ENCODE measurements around the gene BSPRY. TPM values are rescaled to one million over a fixed set of nuclear protein-coding genes. Genes with fewer than 3 reads are reported as not detected.

Gene BSPRY
- total and polyA plus RNA-seq, 2 of the 13 experiments (the other 11 are each of a cell fraction or from before 2014, with no cell fraction given): 0.09 to 0.26 TPM

DNA sequence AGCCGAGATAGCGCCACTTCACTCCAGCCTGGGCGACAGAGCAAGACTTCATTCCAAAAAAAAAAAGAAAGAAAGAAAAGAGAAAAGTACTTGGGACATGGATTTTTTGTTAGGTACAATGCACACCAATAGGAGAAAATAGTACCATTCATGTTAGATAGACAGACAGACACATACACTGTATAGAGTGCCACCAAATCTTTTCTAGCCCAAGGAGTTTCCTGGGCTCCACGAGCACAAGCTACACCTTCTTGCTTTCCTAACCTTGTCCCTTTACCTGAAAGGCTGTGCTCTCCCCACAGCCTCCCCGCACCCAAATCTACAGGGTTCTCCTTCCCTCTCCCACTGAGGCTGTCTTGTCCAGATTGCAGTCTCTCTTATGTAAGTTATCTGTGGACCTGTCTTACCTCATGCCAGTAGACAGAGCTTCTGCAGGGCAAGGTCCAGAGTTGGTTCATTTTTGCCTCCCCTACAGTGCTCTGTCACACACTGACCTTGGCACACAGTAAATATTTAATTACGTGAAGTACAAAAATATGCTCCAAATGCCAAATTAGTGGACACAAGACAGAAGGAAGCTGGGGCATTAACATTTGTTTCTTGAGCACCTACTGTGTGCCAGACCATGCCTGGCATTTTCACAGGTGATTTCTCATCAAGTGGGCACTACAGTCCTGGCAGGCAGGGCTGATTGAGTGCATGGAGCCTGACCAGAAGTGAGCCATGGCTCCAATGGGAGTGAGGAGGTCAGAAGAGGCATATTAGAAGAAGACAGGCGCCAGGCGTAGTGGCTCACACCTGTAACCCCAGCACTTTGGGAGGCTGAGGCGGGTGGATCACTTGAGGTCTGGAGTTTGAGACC is 45.9 kb downstream of the BSPRY start (continued):
- TF ChIP-seq RAD21 (CRISPR knock-in tag; IDR thresholded peaks at IDR 0.05) (no peak), EHMT2 (IDR thresholded peaks at IDR 0.05; ENCODE audit: borderline replicate concordance, low read depth, low read length) (no peak), GFI1 (CRISPR knock-in tag; IDR thresholded peaks at IDR 0.05; ENCODE audit: borderline replicate concordance) (peak; percentile 74; the same call in 1 of the 2 replicates), MEIS1 (CRISPR knock-in tag; IDR thresholded peaks at IDR 0.05; ENCODE audit: borderline replicate concordance) (peak; percentile 76; the same call in 1 of the 2 replicates), ZKSCAN1 (IDR thresholded peaks at IDR 0.05; ENCODE audit: low read length) (peak; percentile 99), ZNF44 (CRISPR knock-in tag; IDR thresholded peaks at IDR 0.05) (no peak), BCL6 (CRISPR knock-in tag; IDR thresholded peaks at IDR 0.05) (peak; percentile 80), ZEB1 (IDR thresholded peaks at IDR 0.05; ENCODE audit: insufficient replicate concordance, low read depth) (no peak), ZNF546 (CRISPR knock-in tag; conservative IDR thresholded peaks at IDR 0.05) (no peak), SP140L (CRISPR knock-in tag; IDR thresholded peaks at IDR 0.05; ENCODE audit: borderline replicate concordance) (no peak), ZNF558 (CRISPR knock-in tag; IDR thresholded peaks at IDR 0.05; ENCODE audit: borderline replicate concordance) (peak; percentile 72; the same call in 1 of the 2 replicates), CEBPG (CRISPR knock-in tag; IDR thresholded peaks at IDR 0.05) (peak; percentile 87), SAP130 (CRISPR knock-in tag; IDR thresholded peaks at IDR 0.05; ENCODE audit: low read depth) (peak; percentile 91), ATF1 (CRISPR knock-in tag; IDR thresholded peaks at IDR 0.05) (0 out of 2 replicates have a peak, but pooled peaks have one; percentile 35), ZSCAN22 (CRISPR knock-in tag; IDR thresholded peaks at IDR 0.05) (no peak), SMAD3 (CRISPR knock-in tag; IDR thresholded peaks at IDR 0.05) (no peak), CAMTA2 (CRISPR knock-in tag; IDR thresholded peaks at IDR 0.05; ENCODE audit: borderline replicate concordance) (no peak), RBM39 (IDR thresholded peaks at IDR 0.05; ENCODE audit: low read depth, low read length, poor library complexity, severe bottlenecking) (no peak), ZNF781 (CRISPR knock-in tag; IDR thresholded peaks at IDR 0.05; ENCODE audit: borderline replicate concordance, not compliant biosample characterization) (peak; percentile 24), ZNF607 (CRISPR knock-in tag; IDR thresholded peaks at IDR 0.05; ENCODE audit: borderline replicate concordance) (no peak)
- TF ChIP-seq, protein P1, sequence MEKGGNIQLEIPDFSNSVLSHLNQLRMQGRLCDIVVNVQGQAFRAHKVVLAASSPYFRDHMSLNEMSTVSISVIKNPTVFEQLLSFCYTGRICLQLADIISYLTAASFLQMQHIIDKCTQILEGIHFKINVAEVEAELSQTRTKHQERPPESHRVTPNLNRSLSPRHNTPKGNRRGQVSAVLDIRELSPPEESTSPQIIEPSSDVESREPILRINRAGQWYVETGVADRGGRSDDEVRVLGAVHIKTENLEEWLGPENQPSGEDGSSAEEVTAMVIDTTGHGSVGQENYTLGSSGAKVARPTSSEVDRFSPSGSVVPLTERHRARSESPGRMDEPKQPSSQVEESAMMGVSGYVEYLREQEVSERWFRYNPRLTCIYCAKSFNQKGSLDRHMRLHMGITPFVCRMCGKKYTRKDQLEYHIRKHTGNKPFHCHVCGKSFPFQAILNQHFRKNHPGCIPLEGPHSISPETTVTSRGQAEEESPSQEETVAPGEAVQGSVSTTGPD (CRISPR knock-in tag; IDR thresholded peaks at IDR 0.05): no peak
- TF ChIP-seq, protein P2, sequence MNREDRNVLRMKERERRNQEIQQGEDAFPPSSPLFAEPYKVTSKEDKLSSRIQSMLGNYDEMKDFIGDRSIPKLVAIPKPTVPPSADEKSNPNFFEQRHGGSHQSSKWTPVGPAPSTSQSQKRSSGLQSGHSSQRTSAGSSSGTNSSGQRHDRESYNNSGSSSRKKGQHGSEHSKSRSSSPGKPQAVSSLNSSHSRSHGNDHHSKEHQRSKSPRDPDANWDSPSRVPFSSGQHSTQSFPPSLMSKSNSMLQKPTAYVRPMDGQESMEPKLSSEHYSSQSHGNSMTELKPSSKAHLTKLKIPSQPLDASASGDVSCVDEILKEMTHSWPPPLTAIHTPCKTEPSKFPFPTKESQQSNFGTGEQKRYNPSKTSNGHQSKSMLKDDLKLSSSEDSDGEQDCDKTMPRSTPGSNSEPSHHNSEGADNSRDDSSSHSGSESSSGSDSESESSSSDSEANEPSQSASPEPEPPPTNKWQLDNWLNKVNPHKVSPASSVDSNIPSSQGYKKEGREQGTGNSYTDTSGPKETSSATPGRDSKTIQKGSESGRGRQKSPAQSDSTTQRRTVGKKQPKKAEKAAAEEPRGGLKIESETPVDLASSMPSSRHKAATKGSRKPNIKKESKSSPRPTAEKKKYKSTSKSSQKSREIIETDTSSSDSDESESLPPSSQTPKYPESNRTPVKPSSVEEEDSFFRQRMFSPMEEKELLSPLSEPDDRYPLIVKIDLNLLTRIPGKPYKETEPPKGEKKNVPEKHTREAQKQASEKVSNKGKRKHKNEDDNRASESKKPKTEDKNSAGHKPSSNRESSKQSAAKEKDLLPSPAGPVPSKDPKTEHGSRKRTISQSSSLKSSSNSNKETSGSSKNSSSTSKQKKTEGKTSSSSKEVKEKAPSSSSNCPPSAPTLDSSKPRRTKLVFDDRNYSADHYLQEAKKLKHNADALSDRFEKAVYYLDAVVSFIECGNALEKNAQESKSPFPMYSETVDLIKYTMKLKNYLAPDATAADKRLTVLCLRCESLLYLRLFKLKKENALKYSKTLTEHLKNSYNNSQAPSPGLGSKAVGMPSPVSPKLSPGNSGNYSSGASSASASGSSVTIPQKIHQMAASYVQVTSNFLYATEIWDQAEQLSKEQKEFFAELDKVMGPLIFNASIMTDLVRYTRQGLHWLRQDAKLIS (CRISPR knock-in tag; IDR thresholded peaks at IDR 0.05): no peak
- TF ChIP-seq, protein P3, sequence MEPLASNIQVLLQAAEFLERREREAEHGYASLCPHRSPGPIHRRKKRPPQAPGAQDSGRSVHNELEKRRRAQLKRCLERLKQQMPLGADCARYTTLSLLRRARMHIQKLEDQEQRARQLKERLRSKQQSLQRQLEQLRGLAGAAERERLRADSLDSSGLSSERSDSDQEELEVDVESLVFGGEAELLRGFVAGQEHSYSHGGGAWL (CRISPR knock-in tag; IDR thresholded peaks at IDR 0.05): no peak
- TF ChIP-seq, protein P4, sequence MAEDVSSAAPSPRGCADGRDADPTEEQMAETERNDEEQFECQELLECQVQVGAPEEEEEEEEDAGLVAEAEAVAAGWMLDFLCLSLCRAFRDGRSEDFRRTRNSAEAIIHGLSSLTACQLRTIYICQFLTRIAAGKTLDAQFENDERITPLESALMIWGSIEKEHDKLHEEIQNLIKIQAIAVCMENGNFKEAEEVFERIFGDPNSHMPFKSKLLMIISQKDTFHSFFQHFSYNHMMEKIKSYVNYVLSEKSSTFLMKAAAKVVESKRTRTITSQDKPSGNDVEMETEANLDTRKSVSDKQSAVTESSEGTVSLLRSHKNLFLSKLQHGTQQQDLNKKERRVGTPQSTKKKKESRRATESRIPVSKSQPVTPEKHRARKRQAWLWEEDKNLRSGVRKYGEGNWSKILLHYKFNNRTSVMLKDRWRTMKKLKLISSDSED (CRISPR knock-in tag; IDR thresholded peaks at IDR 0.05): no peak
